Nephron (organoid): ENCODE measurements around the gene BRD2.
A peak's percentile ranks its signal among the peaks of the same experiment; 100 is the strongest.

Experiments used
- H3K27ac Mint-ChIP-seq, 3 experiments: 2 replicates each; pipeline ENCODE4 v1.8.0; 2020; ENCODE audit warnings: mixed read lengths in 3 of 3, mild to moderate bottlenecking in 2 of 3, moderate library complexity in 1 of 3
- H3K27me3 Mint-ChIP-seq: 2 replicates; pipeline ENCODE4 v1.8.0; 2021; ENCODE audit warnings: low read depth, mild to moderate bottlenecking, moderate library complexity, mixed read lengths
- H3K36me3 Mint-ChIP-seq: 2 replicates; pipeline ENCODE4 v1.8.0; 2020; ENCODE audit warnings: low read depth, mixed read lengths
- H3K4me1 Mint-ChIP-seq: 2 replicates; pipeline ENCODE4 v1.8.0; 2020; ENCODE audit warnings: mixed read lengths
- H3K4me3 Mint-ChIP-seq, 3 experiments: 2 replicates each; pipeline ENCODE4 v1.8.0; 2020; ENCODE audit warnings: mild to moderate bottlenecking in 3 of 3, mixed read lengths in 3 of 3, moderate library complexity in 2 of 3
- H3K9me3 Mint-ChIP-seq: 2 replicates; pipeline ENCODE4 v1.8.0; 2020; ENCODE audit warnings: mixed read lengths
- CTCF ChIP-seq, 3 experiments: fragments of 200-600 bp; sonication (generic); IDR thresholded peaks; one replicate each; pipeline ENCODE4 v1.5.0; 2021; ENCODE audit warnings: antibody characterized with exemption in 3 of 3; ENCODE audit not compliant: unreplicated experiment in 3 of 3

Gene BRD2

GRCh38 chr6:33014841-33015634 lies 46.6 kb downstream of the BRD2 start:
- no peaks in the 10 kb centered on the region for H3K36me3 Mint-ChIP-seq
- H3K4me1 Mint-ChIP-seq, result peaks cover 6% of the 10 kb centered on the region
- peak; percentile 69 to 82 (median 82) for TF ChIP-seq CTCF (IDR thresholded peaks at IDR 0.05; ENCODE audit: unreplicated experiment in 3 of 3)
- H3K27me3 Mint-ChIP-seq, result peaks cover 26% of the 10 kb centered on the region
- H3K27ac Mint-ChIP-seq, result no peak overlapping the region
- H3K4me3 Mint-ChIP-seq, result no peak overlapping the region
- no peaks in the 10 kb centered on the region for H3K9me3 Mint-ChIP-seq

DNA sequence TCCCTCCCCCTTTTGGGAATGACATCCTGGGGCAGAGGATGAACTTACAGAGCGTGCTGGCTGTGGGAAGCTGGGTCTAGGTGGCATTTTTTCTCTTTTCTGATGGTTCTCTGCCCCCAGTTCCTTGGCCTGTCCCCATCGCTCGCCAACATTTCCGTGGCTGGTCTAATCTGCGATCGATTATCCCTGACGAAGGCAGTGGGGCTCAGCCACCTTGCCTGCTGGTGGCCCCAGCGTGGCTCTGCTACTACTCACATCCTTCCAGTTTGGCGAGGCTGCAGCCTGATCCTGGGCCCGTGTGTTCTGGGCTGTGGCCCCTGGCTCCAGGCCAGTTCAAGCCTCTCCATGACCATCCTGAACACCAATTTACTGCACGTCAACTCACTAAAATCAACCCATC lies 47.4 kb downstream of the BRD2 start:
- no peak overlapping the region for H3K27ac Mint-ChIP-seq

GRCh38 chr6:33017018-33017417 lies 48.6 kb downstream of the BRD2 start:
- Mint-ChIP-seq H3K9me3 (no peaks in the 10 kb centered on the region), H3K27ac (no peak overlapping the region), H3K4me1 (peaks cover 6% of the 10 kb centered on the region), H3K36me3 (no peaks in the 10 kb centered on the region), H3K4me3 (no peak overlapping the region), H3K27me3 (peaks cover 29% of the 10 kb centered on the region)
- TF ChIP-seq CTCF (IDR thresholded peaks at IDR 0.05; ENCODE audit: unreplicated experiment in 3 of 3), result no peak

More for the DNA sequence above, 47.4 kb downstream of the BRD2 start:
- Mint-ChIP-seq H3K4me3 (no peak overlapping the region), H3K27me3 (peaks cover 29% of the 10 kb centered on the region), H3K36me3 (no peaks in the 10 kb centered on the region), H3K9me3 (no peaks in the 10 kb centered on the region), H3K4me1 (peaks cover 6% of the 10 kb centered on the region)
- TF ChIP-seq CTCF (IDR thresholded peaks at IDR 0.05; ENCODE audit: unreplicated experiment in 3 of 3), result no peak

- Mint-ChIP-seq H3K4me3 (no peak overlapping the region), H3K4me1 (peaks cover 6% of the 10 kb centered on the region), H3K27me3 (peaks cover 29% of the 10 kb centered on the region), H3K36me3 (no peaks in the 10 kb centered on the region), H3K9me3 (no peaks in the 10 kb centered on the region), H3K27ac (peak overlapping the region in 2 of 3 experiments; percentile 4 to 11)
- no peak for TF ChIP-seq CTCF (IDR thresholded peaks at IDR 0.05; ENCODE audit: unreplicated experiment in 3 of 3)
Observed at GRCh38 chr6:33017694-33018353, 49.4 kb downstream of the BRD2 start.

DNA sequence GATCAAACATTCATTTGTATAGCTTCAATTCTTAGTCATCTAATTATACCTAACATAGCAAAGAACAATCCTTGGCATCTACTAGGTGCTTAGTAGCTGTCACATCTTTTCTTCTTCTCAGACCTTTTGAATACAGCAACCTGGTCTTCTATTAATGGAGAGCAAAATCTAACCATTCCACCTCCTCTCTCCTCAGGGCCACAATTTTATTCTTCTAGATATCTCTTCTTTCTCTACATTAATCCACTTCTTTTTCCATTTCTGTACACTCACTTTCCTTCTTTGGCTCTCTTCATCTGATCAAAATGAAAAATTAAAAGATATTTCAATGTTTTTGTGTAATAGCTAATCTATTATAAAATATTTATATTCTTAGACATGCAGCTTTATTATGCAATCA lies 50.0 kb downstream of the BRD2 start:
- Mint-ChIP-seq H3K36me3 (no peaks in the 10 kb centered on the region), H3K27ac (no peak overlapping the region), H3K4me3 (no peak overlapping the region), H3K27me3 (peaks cover 27% of the 10 kb centered on the region), H3K9me3 (no peaks in the 10 kb centered on the region), H3K4me1 (peaks cover 6% of the 10 kb centered on the region)
- TF ChIP-seq CTCF (IDR thresholded peaks at IDR 0.05; ENCODE audit: unreplicated experiment in 3 of 3), result no peak
